WERI-Rb-1 (cell line): ENCODE results near the gene LAPTM5.
"Not testable (repeated sequence)": the region's sequence is repeated elsewhere in the genome, so short reads cannot be mapped to it uniquely, and the experiment has no call there.

Experiments
- DNase-seq: peaks from one replicate; pipeline ENCODE4 v3.0.0-alpha.2; 2020
- H3K27ac ChIP-seq: fragments of 250-450 bp; sonication (Bioruptor Pico); 2 replicates; pipeline ENCODE4 v1.5.1; 2020; ENCODE audit warnings: mild to moderate bottlenecking, moderate library complexity
- H3K27me3 ChIP-seq: fragments of 250-450 bp; sonication (Bioruptor Pico); 2 replicates; pipeline ENCODE4 v1.5.1; 2021; ENCODE audit warnings: mild to moderate bottlenecking, low read depth, moderate library complexity; ENCODE audit not compliant: insufficient read depth, severe bottlenecking
- H3K36me3 ChIP-seq: fragments of 250-450 bp; sonication (Bioruptor Pico); 2 replicates; pipeline ENCODE4 v1.5.1; 2020; ENCODE audit warnings: mild to moderate bottlenecking, moderate library complexity
- H3K4me3 ChIP-seq: 2 replicates; pipeline ENCODE4 v1.5.1; 2011; ENCODE audit warnings: low read depth, mild to moderate bottlenecking, control low read depth, low read length
- H3K9me3 ChIP-seq: fragments of 250-450 bp; sonication (Bioruptor Pico); 2 replicates; pipeline ENCODE4 v1.5.1; 2021; ENCODE audit warnings: mild to moderate bottlenecking, moderate library complexity; ENCODE audit not compliant: severe bottlenecking
- TF ChIP-seq, protein P1 (sequence below): IDR thresholded peaks from 2 replicates; pipeline ENCODE4 v1.5.1; 2011; ENCODE audit warnings: low read depth, mild to moderate bottlenecking, control low read depth, inconsistent platforms, low read length

Gene LAPTM5

DNA sequence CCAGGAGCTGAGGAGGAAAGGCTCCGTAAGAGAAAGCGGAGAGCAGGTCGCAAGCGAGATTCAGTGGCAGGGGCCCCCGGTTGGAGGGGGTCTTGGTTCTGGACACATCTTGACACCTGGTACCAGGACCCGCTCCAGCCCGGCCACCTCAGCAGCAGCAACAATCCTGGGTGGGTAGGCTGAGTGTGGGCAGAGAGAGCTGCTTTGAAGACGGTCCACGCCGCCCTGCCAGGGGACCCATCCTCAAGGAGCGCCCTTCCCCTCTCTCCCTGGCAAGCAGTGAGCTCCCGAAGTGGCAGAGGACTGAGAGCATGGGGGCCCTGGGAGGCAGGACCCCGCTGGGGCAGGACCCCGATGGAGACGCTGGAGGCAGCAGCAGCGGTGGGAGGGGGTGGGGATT, 35.6 kb upstream of the LAPTM5 start:
- Histone ChIP-seq H3K36me3 (no peaks in the 10 kb centered on the region), H3K27ac (no peak overlapping the region), H3K27me3 (no peaks in the 10 kb centered on the region), H3K9me3 (no peaks in the 10 kb centered on the region), H3K4me3 (no peak overlapping the region)
- TF ChIP-seq, protein P1, sequence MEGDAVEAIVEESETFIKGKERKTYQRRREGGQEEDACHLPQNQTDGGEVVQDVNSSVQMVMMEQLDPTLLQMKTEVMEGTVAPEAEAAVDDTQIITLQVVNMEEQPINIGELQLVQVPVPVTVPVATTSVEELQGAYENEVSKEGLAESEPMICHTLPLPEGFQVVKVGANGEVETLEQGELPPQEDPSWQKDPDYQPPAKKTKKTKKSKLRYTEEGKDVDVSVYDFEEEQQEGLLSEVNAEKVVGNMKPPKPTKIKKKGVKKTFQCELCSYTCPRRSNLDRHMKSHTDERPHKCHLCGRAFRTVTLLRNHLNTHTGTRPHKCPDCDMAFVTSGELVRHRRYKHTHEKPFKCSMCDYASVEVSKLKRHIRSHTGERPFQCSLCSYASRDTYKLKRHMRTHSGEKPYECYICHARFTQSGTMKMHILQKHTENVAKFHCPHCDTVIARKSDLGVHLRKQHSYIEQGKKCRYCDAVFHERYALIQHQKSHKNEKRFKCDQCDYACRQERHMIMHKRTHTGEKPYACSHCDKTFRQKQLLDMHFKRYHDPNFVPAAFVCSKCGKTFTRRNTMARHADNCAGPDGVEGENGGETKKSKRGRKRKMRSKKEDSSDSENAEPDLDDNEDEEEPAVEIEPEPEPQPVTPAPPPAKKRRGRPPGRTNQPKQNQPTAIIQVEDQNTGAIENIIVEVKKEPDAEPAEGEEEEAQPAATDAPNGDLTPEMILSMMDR, result no peak
- no peak for DNase-seq

DNA sequence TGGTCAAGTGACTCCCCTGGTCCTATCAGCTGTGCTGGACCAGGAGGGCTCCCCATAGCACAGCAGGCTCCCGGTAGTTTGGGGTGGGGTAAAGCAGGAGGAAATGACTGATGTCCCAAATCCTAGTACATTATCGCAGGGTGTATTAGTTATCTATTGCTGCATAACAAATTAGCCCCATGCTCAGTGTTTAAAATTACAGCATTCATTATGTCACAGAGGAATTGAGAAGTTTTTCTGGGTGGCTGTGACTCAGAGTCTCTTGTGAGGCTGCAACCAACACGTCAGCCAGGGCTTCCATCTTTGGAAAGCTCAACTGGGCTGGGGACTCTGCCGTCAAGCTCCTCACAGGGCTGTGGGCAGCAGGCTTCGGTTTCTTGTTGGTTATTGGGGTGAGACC, 34.3 kb upstream of the LAPTM5 start:
- Histone ChIP-seq H3K36me3 (no peaks in the 10 kb centered on the region), H3K27ac (no peak overlapping the region), H3K4me3 (no peak overlapping the region), H3K27me3 (no peaks in the 10 kb centered on the region), H3K9me3 (no peaks in the 10 kb centered on the region)
- TF ChIP-seq, protein P1, result no peak
- no peak for DNase-seq

DNA sequence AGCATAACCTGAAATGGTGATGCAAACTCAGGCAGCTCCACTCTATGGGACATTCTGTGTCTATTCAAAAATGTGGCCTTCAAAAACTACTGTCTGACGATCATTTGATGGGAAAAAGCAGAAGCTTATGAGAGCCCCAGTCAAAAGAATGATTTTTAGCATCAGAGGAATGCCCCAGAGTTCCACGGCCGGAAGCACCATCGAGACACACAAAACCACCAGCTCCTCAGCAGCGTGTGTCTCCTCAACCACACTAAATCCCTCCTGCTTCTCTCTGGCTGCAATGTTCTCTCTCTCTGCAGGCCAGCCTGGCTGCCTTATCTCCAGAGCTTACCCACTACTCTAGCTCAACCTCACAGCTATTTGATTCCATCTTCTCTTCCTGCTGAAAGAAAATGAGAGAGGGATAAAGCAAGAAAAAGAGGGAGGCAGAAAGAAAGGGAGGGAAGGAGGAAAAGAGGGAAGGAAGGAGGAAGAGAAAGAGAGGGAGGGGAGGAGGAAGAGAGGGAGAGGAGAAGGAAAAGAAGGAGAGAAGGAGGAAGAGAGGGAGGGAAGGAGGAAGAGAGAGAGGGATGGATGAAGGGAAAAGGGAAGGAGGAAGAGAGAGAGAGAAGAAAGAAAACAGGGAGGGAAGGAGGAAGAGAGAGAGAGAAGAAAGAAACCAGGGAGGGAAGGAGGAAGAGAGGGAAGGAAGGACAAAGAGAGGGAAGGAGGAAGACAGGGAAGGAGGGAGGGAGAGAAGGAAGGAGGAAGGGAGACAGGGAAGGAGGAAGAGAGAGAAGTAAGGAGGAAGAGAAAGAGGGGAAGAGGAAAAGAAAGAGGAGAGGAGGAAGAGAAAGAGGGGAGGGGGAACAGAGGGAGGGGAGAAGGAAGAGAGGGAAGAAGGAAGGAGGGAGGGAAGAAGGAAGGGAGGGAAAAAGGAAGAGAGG, 33.5 kb upstream of the LAPTM5 start:
- Histone ChIP-seq H3K4me3 (no peak overlapping the region), H3K9me3 (no peaks in the 10 kb centered on the region), H3K27me3 (no peaks in the 10 kb centered on the region), H3K36me3 (no peaks in the 10 kb centered on the region), H3K27ac (no peak overlapping the region)
- DNase-seq, result no peak
- TF ChIP-seq, protein P1, result no peak

DNA sequence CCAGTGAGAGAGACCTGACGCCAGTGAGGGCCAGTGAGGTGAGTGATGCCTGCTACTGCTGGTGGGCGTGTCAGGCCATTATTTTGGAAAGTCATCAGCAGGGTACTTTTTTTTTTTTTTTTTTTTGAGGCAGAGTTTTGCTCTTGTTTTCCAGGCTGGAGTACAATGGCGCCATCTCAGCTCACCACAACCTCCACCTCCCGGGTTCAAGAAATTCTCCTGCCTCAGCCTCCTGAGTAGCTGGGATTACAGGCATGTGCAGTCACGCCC, 32.6 kb upstream of the LAPTM5 start:
- not testable (repeated sequence) for H3K27ac ChIP-seq

DNA sequence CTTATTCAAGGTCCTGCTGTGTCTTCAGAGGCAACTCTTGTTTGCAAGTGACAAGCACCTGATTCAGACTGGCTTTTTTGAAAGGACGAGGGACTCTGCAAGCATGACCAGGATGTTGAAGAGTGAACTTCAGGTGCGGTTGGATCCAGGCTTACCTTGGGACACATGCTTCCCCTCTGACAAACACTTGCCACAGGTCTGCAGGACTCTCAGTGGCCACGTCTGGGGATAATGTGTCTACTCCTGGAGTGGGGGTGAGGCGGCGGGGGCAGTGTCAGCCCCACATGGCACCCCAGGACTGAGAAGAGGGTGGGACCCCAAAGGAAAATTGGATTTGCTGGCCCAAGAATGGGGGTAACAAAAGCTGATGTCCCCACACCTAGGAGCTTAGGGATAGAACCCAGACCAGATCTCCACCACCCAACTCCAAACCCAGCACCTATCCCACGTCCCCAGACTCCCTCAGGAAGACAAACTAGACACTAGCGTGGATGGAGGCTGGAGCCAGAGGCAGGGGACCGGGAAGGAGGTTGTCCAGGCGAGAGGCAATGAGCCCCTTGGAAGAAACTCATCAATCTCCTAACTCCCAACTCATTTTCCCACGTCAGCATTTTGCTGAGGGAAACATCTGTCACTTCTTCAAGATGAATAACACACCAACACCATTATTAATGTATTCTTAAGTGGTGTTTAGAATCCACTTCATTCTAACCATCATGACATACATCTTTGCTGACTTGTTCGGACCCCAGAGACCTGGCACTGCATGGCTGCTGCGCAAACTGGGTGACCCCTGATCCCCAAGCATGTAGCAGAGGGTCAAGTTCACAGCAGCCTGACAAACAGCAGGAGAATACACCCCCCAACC, 32.0 kb upstream of the LAPTM5 start:
- no peaks in the 10 kb centered on the region for H3K9me3 ChIP-seq
- no peaks in the 10 kb centered on the region for H3K36me3 ChIP-seq
- no peaks in the 10 kb centered on the region for H3K27me3 ChIP-seq
- DNase-seq, result no peak
- H3K27ac ChIP-seq, result no peak overlapping the region
- TF ChIP-seq, protein P1, result no peak
- H3K4me3 ChIP-seq, result no peak overlapping the region

More for the DNA sequence above, 32.6 kb upstream of the LAPTM5 start:
- not testable (repeated sequence) for H3K27me3 ChIP-seq, H3K4me3 ChIP-seq, DNase-seq, H3K36me3 ChIP-seq, H3K9me3 ChIP-seq
